GM12873 (cell line): ENCODE data around the gene PPM1N.
A peak's percentile ranks its signal among the peaks of the same experiment; 100 is the strongest.

Experiments
- CTCF ChIP-seq: IDR thresholded peaks from 2 replicates; pipeline ENCODE4 v1.5.1; 2012; ENCODE audit warnings: low read depth, mild to moderate bottlenecking, moderate library complexity, low read length, control low read depth; ENCODE audit not compliant: insufficient read depth; ENCODE audit errors: missing control alignments

Gene PPM1N

GRCh38 chr19:45498411-45499195, at the start of gene PPM1N:
PPM1N (plus strand) TSS chr19:45498443; CDS start chr19:45498473, 30 bp downstream.
- peak; percentile 48 for TF ChIP-seq CTCF

- TF ChIP-seq CTCF: no peak
These were observed 49.4 kb upstream of the PPM1N start for GRCh38 chr19:45448887-45449299.

GRCh38 chr19:45450012-45450333, 48.3 kb upstream of the PPM1N start:
- no peak for TF ChIP-seq CTCF

GRCh38 chr19:45451131-45451849, 47.0 kb upstream of the PPM1N start:
- TF ChIP-seq CTCF: no peak

GRCh38 chr19:45451850-45452387, 46.3 kb upstream of the PPM1N start:
- no peak for TF ChIP-seq CTCF

- no peak for TF ChIP-seq CTCF
These were observed 42.3 kb upstream of the PPM1N start for GRCh38 chr19:45455707-45456499.

- no peak for TF ChIP-seq CTCF
These were observed 41.8 kb upstream of the PPM1N start for GRCh38 chr19:45456500-45456815.
